Thoracic aorta (tissue), 2 donors: ENCODE results near the gene XPOT. TPM values are rescaled to one million over a fixed set of nuclear protein-coding genes. Genes with fewer than 3 reads are reported as not detected.

Source experiments
- ATAC-seq: fragments of 150-250 bp; one replicate; pipeline ENCODE4 v1.8.0; 2017; ENCODE audit warnings: low read depth; ENCODE audit not compliant: insufficient number of reproducible peaks, low FRiP score
- DNase-seq: peaks from one replicate; pipeline ENCODE4 v3.0.0-alpha.2; 2020; ENCODE audit warnings: low spot score
- H3K27ac ChIP-seq, 2 donors: fragments of 200-600 bp; sonication (generic); 1 replicate in 1 of 2; 2 replicates in 1 of 2; pipeline ENCODE4 v1.5.1; 2016; ENCODE audit warnings: mild to moderate bottlenecking in 2 of 2, moderate library complexity in 2 of 2
- H3K27me3 ChIP-seq: fragments of 200-600 bp; sonication (generic); replicated peaks from 2 replicates; pipeline ENCODE4 v1.6.0; 2016; ENCODE audit warnings: mild to moderate bottlenecking; ENCODE audit not compliant: insufficient read depth
- H3K36me3 ChIP-seq: fragments of 200-600 bp; sonication (generic); one replicate; pipeline ENCODE4 v1.5.1; 2016
- H3K4me1 ChIP-seq, 2 donors: fragments of 200-600 bp; sonication (generic); 1 replicate in 1 of 2; 2 replicates in 1 of 2; pipeline versions ENCODE4 v1.5.1 to v1.6.0; 2016; ENCODE audit warnings: low read depth in 2 of 2, mild to moderate bottlenecking in 1 of 2; ENCODE audit not compliant: control insufficient read depth in 1 of 2
- H3K4me3 ChIP-seq: fragments of 200-600 bp; sonication (generic); 2 replicates; pipeline ENCODE4 v1.5.1; 2016; ENCODE audit warnings: mild to moderate bottlenecking
- H3K9me3 ChIP-seq: fragments of 200-600 bp; sonication (generic); 2 replicates; pipeline ENCODE4 v1.5.1; 2016
- total RNA-seq, 2 donors: library from RNA; depleted of rRNA; stranded (reverse); fragments of >200 nt; gene quantifications; one replicate each; pipeline versions ENCODE4 v1.1.0 to v1.2.3, GENCODE V29; 2016
- TF ChIP-seq, protein P1 (sequence below): fragments of 200-600 bp; sonication (generic); IDR thresholded peaks from one replicate; pipeline ENCODE4 v1.5.1; 2019; ENCODE audit warnings: antibody characterized with exemption

The XPOT gene
- total RNA-seq, 2 donors from 2014 or later, result 50.1 to 53.0 TPM

DNA sequence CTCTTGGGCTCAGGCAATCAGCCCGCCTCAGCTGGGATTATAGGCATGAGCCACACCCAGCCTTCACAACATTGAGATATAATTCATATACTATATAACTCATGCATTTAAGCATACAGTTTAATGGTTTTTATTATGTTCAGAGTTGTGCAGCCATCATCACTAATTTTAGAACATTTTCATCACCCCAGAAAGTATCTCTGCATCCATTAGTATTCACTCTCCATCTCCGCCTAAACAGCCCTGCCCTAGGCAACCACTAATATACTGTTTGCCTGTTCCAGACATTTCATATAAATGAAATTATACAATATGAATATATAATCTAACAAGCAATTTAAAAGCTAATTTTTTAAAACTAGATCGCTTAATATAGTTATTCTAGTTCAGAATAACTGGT, 82.5 kb downstream of the XPOT start:
- Histone ChIP-seq H3K4me1 (peaks cover 12 to 13% of the 10 kb centered on the region in 2 donors), H3K36me3 (peaks cover 27% of the 10 kb centered on the region)
- no peak for DNase-seq

DNA sequence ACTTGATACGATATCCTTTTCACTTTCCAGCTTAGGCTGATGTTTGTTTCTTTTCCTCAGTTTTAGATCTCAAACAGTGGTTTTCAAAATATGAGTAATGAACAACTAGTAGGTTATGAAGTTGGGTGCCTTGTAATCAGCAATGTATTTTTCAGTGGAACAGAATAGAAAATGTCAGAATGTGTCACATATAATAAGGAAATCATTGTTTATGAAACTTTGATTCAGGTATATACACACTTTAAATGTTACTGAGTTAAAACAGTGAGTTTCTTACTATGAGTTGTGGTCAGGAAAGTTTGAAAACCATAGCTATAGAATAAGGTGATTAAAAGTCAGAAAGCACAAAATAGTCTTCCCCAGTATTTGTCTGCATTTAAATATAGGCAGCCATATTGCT, 87.5 kb downstream of the XPOT start:
- Histone ChIP-seq H3K27me3 (no peaks in the 10 kb centered on the region), H3K4me3 (no peak overlapping the region), H3K36me3 (peaks cover 30% of the 10 kb centered on the region), H3K4me1 (peaks cover 12 to 13% of the 10 kb centered on the region in 2 donors), H3K27ac (no peak overlapping the region), H3K9me3 (no peaks in the 10 kb centered on the region)
- TF ChIP-seq, protein P1, sequence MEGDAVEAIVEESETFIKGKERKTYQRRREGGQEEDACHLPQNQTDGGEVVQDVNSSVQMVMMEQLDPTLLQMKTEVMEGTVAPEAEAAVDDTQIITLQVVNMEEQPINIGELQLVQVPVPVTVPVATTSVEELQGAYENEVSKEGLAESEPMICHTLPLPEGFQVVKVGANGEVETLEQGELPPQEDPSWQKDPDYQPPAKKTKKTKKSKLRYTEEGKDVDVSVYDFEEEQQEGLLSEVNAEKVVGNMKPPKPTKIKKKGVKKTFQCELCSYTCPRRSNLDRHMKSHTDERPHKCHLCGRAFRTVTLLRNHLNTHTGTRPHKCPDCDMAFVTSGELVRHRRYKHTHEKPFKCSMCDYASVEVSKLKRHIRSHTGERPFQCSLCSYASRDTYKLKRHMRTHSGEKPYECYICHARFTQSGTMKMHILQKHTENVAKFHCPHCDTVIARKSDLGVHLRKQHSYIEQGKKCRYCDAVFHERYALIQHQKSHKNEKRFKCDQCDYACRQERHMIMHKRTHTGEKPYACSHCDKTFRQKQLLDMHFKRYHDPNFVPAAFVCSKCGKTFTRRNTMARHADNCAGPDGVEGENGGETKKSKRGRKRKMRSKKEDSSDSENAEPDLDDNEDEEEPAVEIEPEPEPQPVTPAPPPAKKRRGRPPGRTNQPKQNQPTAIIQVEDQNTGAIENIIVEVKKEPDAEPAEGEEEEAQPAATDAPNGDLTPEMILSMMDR, result no peak
- no peak for ATAC-seq
- DNase-seq, result no peak

More for the DNA sequence above, 82.5 kb downstream of the XPOT start:
- Histone ChIP-seq H3K27ac (no peak overlapping the region), H3K4me3 (no peak overlapping the region), H3K9me3 (no peaks in the 10 kb centered on the region), H3K27me3 (no peaks in the 10 kb centered on the region)
- ATAC-seq, result no peak
- TF ChIP-seq, protein P1, result no peak

DNA sequence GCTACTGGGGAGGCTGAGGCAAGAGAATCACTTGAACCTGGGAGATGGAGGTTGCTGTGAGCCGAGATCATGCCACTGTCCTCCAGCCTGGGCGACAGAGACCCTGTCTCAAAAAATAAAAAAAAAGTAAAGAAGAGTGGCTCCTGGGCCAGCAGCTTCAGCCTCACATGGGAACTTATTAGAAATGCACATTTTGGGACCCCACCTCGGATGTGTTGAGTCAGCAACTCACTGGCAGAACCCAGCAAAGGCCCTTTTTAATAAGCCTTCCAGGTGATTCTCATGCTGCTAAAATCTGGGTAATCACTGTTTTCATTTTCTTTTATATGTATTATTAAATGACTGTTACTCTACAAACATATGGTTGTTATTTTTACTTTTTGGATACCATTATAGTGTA, 89.3 kb downstream of the XPOT start:
- H3K27me3 ChIP-seq, result no peaks in the 10 kb centered on the region
- no peak for DNase-seq
- peaks cover 38% of the 10 kb centered on the region for H3K36me3 ChIP-seq
- no peak overlapping the region for H3K27ac ChIP-seq
- H3K4me3 ChIP-seq, result no peak overlapping the region
- no peak for ATAC-seq
- TF ChIP-seq, protein P1, result no peak
- H3K4me1 ChIP-seq, result peaks cover 9 to 11% of the 10 kb centered on the region in 2 donors
- H3K9me3 ChIP-seq, result no peaks in the 10 kb centered on the region

DNA sequence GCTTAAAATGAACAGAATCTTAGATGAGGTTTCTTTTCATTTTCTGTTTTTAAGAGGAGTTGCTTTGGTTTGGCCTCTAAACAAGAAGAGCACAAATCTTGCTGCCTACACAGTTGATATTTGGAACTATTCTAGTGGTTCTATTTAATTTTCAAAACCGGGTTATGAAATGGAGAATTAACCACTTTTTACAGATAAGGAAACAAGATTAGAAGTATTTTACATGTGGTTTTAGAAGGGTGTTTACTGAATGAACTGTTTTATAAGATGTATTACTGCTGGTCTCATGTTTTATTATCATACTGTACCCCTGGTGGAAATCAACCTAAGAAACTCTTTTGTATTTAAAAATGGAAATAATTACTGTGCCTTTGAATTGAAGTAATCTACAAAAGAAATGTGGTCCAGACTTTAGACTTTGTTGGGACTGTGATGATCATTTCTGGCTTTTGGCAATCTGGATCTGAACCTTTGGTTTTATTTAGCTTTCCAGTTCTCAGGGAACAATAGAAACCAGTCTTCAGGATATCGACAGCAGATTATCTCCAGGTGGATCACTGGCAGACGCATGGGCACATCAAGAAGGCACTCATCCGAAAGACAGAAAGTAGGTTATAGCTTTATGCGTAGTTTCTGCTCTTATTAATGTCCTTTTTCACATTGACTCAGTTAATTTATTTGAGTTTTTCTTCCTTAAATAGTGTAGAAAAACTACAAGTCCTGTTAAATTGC, 91.0 kb downstream of the XPOT start:
- H3K27ac ChIP-seq, result no peak overlapping the region
- ATAC-seq (no peak), DNase-seq (no peak)
- H3K4me1 ChIP-seq, result no peaks in the 10 kb centered on the region
- TF ChIP-seq, protein P1, result no peak
- H3K4me3 ChIP-seq, result no peak overlapping the region
- no peaks in the 10 kb centered on the region for H3K27me3 ChIP-seq
- H3K9me3 ChIP-seq, result no peaks in the 10 kb centered on the region
- H3K36me3 ChIP-seq, result peaks cover 41% of the 10 kb centered on the region

DNA sequence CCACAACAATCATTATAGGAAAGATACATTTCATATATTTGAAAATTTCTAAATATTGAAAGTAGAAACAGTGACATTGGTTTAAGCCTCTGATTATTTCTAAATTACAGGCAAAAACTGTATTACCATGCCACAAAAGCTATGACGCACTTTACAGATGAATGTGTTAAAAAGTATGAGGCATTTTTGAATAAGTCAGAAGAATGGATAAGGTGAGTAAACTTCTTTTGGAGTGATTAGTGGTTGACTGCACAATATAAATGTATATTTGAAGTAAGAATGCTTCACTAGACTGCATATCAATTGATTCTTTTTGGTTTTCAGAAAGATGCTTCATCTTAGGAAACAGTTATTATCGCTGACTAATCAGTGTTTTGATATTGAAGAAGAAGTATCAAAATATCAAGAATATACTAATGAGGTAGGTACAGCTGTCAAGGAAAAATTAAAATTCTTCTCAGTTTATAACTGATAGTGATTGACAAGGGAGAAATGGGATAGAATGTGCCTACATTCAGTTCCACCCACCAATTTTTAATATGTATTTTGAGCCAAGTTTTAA, 92.7 kb downstream of the XPOT start:
- DNase-seq (no peak), ATAC-seq (no peak)
- Histone ChIP-seq H3K36me3 (peaks cover 37% of the 10 kb centered on the region), H3K4me3 (no peak overlapping the region), H3K27ac (no peak overlapping the region), H3K4me1 (no peaks in the 10 kb centered on the region), H3K27me3 (no peaks in the 10 kb centered on the region), H3K9me3 (no peaks in the 10 kb centered on the region)
- TF ChIP-seq, protein P1, result no peak
